Activated CD4-positive, CD25-positive, alpha-beta regulatory T cell treated with anti-CD3 and anti-CD28 coated beads, Interleukin-2, amount 50 U/mL, for 16 hours (primary cell): ENCODE measurements around the gene PROCA1.
"Not testable (repeated sequence)": the region's sequence is repeated elsewhere in the genome, so short reads cannot be mapped to it uniquely, and the experiment has no call there.

Experiments used
- DNase-seq: peaks from one replicate; pipeline ENCODE4 v3.0.0-alpha.2; 2020; ENCODE audit warnings: low read depth, low spot score

The PROCA1 gene

DNA sequence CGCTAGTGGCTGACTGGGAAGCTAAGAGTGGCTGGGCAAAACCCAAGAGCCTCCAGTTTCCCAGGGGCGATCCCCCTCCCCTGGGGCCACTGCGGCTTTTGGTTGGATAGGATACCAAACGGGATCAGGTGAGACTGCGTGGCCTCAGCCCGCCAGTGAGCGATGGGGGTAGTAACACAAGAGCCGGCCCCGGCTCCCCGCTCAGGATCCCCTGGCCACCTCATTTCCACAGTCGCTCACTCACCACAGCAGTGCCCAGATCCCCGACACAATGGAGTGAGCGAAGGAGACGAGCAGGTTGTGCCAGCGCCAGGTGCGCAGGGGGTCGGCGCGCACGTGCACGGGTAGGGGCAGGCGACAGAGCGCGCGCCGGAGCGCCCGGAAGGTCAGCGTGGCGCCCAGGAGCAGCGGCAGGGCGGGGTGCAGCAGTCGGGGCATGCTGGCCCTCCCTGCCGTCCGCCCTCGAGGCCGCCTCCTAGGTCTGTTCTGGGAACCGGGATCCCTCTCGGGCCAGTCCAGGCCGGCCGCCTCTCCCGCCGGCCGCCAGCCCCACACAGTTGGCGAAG, 14.1 kb upstream of the PROCA1 start:
- DNase-seq: no peak

DNA sequence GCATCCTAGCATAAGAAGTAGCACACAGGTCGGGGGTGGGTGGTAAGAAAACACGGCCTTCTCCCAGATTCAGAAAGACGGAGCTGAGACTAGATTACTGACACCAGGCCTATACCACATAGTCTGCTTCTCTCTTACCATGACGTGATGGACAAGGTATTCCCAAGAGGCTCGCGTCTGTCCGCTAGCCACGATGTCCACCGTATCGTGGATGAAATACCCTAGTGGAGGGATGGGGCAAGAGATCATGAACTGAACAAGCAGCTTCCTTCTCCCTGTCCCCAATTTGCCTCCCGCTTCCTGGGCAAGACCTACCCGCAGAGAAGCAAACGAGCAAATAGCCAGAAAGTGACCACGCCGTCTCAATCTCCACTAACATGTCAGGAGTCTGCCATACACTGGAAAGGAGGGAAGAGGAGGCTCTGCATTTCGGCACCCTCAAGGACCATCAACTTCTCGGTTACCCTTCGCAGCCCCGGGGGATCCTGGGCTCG, 13.5 kb upstream of the PROCA1 start:
- DNase-seq: no peak

DNA sequence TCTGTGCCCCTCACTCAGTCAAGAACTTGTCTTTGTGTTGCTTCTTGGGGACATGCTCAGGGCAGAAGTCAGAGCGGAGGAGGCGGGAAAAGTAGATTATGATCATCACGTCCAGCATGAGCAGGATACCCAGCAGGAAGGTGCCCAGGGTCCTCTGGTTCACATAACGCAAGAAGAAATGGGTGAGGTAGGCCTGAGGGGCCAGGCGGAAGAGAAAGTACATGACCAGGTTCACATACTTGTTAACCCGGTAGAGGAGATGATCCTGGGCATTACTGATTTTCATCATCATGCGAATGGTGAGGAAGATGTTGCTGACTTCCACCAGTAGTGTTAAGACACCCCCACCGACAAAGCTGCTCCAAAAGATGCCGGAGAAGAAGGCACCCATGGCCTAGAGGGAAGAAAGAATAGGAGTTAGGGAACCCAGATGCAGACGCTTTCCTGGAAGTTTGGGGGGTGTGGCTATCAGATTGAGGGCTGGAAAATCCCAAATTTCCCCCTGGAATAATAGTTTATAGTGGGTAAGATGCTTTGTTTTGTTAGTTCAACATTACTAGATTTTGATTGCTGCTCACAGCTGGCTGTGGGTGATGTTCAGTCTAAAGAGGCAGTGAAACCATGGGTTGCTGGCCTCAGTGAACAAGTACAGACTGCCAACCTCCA, 12.9 kb upstream of the PROCA1 start:
- DNase-seq: no peak

DNA sequence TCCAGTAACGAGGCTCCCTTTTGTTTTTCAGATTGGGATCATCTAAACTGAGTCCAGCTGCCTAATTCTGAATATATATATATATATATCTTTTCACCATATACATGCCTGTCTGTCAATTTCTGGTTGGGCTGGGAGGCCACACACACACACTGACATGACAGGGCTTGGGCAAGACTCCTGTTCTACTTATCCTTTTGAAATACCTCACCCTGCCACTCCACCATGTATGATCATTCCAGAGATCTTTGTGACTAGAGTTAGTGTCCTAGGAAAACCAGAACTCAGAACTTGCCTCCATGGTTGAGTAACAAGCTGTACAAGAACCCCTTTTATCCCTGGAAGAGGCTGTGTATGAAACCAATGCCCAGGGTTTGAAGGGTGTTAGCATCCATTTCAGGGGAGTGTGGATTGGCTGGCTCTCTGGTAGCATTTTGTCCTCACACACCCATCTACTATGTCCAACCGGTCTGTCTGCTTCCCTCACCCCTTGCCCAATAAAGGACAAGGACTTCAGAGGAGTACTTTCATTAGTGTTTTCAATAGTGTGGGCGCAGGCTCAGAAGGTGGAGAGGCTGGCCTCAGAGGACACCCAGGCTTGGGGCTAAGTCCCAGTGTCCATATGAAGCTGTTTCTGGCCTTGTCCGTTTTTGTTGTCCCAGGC, 12.3 kb upstream of the PROCA1 start:
- not testable (repeated sequence) for DNase-seq

DNA sequence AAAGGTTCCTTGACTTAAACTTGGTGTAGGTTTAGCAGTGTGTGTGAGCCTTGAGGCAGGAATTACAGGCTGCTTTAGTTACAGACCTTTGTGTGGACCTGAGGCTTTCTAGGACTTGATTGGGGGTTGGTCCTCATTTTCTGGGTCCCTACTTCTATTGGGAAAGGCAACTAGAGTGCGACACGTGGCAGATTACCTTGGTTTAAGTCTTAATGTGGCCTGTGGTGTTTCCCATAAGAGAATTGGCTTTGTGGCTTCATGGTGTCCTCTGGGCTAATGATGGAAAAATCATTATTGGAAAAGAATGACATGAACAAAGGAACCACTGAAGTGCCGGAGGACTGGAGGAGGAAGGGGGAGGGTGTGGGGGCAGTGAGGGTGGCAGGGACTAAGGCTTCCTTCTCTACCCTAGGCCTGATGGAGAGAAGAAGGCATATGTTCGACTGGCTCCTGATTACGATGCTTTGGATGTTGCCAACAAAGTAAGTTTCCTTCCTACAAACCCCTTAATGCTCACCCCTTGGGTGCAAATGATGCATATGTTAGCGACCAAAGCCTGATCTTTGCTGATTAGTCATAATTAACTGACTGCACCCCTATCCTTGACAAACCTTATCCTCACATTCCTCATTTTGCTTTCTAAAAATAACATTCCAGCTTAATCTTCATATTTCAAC, 11.6 kb upstream of the PROCA1 start:
- no peak for DNase-seq

DNA sequence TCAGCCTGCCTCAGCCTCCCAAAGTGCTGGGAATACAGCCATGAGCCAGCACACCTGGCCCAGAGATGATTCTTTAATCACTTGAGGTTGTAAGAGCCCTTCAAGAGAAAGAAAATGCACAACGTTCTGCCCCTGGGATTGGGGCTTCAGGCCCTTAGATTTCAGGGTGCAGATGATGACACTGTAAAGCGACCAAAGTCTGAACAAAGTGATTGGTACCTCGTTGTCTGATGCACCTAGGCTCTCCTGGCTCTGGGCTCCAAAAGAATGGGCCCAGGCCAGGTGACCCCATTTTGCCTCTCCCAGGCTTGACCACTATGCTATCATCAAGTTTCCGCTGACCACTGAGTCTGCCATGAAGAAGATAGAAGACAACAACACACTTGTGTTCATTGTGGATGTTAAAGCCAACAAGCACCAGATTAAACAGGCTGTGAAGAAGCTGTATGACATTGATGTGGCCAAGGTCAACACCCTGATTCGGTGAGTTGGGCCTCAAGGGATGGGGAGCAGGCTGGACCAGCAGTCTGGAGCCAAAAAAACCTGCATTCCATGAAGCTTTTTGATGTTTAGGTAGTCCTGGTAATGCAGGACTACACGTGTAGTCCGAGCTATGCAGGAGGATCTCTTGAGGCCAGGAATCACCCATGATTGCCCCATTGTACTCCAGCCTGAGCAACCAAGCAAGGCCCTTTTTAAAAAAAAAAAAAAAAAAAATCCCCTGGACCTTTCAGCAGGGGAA, 10.9 kb upstream of the PROCA1 start:
- DNase-seq: no peak

DNA sequence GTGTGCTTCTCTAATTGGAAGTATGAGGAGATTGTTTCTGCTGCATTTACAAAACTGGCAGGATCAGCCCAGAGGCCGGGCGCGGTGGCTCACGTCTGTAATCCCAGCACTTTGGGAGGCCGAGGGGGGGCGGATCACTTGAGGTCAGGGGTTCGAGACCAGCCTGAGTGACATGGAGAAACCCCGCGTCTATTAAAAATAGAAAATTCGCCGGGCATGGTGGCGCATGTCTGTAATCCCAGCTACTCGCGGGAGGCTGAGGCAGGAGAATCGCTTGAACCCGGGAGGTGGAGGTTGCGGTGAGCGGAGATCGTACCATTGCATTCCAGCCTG, 9.3 kb upstream of the PROCA1 start:
- DNase-seq: not testable (repeated sequence)

DNA sequence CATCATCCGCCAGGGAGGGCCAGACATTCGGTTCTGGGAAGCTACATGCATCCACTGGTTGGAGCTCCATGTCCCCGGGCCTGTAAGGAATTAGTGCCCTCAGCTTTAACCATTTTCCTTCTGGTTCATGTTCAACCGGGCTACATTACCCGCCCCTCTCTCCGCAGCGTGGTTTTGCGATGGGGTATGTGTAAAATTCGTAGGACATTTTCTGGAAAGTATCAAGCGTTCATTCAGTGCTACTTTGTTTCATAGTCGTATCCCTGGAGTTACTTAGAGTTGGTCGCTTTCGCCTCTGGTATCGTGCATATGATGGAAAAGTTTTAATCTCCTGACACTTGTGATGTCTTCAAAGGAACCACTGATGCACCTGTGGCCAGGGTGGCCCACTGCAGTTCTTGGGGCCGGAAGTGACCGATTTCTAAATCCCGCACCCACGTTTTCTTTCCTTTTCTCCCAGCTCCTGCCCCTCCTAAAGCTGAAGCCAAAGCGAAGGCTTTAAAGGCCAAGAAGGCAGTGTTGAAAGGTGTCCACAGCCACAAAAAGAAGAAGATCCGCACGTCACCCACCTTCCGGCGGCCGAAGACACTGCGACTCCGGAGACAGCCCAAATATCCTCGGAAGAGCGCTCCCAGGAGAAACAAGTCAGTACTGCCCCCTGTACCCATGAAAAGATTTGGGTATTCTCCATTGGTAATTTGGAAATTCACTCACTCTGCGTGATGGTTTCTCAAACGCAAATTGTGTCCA, 8.7 kb upstream of the PROCA1 start:
- no peak for DNase-seq

DNA sequence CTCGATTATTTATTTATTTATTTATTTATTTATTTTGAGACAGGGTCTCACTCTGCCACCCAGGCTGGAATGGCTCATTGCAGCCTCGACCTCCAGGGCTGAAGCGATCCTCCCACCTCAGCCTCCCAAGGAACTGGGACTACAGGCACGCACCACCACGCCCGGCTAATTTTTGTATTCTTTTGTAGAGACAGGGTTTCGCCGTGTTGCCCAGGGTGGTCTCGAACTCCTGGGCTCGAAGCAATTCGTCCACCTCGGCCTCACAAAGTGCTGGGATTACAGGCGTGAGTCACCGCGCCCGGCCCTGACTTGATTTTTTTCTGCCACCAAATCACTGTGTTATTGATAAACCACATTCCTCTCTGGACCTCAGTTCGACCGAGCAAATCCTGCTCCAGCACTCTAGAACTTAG, 7.3 kb upstream of the PROCA1 start:
- no peak for DNase-seq

DNA sequence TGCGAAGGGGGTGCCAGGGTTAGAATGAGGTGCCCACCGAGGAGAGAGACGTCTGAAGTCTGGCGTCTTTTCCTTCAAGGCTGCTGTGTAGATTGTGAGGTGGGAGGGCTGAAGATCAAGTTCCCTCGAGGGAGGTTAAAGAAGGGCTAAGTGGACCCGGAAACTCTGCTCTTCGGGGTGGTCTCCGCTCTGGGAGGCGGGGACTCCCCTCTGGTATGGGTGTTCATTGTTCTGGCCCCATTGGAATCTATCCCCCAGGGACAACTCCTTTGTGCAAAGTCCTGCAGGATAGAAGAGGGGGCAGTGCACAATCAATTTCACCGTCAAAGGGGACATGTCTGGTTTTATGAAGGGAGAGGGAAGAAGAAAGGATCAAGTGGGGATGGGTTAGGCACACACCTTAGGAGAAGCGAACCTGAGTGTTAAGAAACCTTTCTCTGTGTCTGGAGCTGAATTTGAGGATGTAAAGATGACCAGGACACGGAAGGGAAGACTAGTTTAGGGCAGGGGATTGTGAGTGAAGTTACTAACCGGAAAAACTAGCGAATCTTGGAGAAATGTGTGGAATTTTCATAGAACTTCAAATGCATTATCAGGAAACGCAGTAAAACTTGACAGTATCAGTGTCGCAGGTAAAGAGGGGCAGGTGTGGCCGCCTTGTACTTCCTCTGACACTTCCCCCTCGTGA, 6.8 kb upstream of the PROCA1 start:
- DNase-seq: no peak

DNA sequence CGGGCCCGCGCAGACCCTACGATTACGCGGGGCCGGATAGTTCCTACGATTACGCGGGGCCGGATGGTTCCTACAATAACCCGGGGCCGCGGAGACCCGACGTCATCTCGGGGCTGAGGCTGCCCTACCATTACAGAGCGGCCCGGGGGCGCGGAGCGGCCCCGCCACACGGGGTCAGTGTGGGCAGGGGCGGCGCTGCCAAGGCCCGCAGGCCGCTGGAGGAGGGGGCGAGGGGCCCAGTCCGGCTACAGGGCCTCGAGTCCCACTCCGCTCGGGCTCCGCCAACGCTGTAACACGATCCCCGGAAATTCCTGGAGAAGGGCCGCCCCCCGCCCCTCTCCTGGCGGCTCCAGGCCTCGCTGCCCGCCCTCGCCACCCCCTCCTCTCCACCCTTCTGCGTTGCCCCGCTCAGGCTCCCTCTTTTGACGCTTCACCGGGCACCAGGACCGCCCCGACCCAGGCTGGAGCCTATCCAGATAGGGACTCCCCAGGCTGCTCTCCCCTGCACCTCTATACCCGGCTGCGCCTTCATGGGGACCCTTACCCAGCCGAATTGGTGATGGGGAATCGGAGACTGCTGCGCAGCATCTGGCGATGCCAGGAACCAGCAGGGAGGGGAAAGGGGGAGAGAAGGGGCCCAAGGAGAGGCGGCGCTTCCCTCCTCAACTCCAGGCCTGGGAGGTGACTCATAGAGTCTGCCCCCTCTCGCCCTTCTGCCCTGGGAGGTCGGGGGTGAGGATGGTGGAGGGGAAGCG, 6.1 kb upstream of the PROCA1 start, which contains the start of gene RAB34:
TSS of gene RAB34 (minus strand) at position 291 of the 755 bp plus-strand sequence. CDS start 602 bp downstream, outside the sequence.
- DNase-seq: no peak

DNA sequence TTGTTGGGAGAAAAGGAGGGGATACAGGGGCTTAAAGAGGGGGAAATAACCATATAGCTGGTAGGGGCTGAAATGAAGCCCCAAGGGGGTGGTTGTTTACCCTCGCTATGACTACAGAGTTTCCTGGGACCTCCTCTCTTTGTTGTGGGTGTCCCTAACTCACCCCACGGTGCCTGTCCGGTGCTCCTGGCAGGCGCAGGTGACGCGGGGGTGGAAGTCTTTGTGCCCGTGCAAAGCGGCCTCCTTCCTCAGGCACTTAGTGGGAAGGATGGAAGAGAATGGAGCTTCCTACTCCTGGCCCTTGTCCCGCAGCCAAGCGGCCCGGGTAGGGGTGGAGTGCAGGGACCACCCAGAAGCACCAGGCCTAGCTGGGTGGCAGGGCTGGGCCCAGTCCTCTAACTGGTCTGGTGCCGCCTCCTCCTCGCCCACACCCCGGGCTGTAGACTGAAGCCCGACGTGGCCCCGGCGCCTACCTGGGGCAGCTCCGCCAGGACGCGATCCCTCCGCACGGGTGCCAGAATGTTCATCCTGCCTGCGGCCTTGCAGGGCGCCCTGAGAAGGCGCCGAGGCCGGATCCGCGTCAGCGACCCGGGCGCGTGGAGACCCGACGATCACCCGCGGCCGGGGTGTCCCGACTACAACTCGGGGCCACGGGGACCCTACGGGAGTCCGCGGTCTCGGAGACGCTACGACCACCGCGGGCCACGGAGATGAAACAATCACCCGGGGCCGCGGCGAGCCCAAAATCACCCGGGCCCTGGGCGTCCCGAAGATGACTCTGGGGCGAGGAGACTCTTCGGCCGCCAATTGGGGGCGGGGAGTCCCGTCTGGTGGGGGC, 5.3 kb upstream of the PROCA1 start:
- DNase-seq: no peak

DNA sequence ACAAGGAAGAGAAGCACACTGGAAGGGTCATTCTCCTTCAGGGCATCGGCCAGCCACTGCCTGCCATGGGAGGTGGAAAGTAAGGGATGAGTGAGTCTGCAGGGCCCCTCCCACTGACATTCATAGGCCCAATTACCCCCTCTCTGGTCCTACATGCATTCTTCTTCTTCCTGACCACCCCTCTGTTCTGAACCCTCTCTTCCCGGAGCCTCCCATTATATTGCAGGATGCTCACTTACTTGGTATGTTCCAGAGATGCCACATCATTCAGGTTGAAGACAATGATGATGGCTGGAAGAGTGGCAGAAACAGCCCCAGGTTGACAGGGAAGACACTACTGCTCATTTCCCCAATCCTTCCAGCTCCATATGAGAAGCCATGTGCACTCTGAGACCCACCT, 3.5 kb upstream of the PROCA1 start:
- no peak for DNase-seq

DNA sequence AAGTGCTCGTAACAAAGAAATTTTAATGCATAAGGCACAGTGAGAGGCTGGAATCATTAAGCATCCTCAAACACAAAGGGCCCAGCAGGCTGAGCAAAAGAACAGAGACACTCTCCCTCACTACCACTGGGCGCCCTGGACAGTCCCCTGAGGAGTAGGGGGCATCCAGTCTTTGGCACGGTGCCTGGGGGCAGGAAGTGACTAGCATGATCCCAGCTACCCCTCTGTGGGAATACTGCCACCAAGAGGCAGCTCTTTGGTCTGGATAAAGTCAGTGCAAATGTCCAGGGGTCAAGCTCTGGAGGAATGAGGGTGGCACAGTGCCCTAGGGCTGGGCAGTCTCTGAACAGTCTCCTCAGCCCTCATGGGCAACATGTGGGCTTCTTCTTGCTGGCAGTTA, 2.6 kb upstream of the PROCA1 start:
- DNase-seq: no peak

DNA sequence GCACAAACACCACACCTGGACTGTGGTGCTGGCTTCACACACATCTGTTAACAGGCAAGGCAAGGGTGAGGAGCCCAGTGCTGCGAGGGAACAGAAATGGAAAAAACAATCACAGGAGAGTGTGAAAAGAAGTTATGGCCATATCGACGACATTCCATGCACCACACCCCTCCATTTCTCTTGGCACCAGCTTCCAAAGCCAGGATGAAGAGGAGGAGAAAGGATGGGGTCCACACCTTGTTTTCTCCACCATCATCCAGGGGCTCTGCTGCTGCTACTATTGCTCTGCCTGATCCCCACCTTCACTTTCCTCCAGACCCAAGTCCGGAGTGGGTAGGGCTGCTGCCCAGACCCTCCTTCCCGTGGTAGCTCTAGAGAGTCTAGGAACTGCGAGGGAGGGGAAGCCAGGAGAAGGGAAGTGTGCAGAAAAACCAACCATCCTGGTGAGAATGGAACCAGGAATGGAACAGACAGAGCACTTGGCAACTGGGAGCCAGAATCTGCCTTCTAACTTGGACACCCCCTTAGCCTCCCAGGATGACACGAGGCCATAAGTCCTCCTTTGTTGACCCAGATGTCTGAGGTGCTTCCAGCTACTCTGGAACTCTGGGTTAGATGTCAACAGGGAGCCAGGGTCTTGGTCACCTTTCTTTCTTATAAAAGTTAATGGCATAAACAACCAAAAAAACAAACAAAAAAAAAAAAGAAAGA, 1.2 kb upstream of the PROCA1 start:
- no peak for DNase-seq

DNA sequence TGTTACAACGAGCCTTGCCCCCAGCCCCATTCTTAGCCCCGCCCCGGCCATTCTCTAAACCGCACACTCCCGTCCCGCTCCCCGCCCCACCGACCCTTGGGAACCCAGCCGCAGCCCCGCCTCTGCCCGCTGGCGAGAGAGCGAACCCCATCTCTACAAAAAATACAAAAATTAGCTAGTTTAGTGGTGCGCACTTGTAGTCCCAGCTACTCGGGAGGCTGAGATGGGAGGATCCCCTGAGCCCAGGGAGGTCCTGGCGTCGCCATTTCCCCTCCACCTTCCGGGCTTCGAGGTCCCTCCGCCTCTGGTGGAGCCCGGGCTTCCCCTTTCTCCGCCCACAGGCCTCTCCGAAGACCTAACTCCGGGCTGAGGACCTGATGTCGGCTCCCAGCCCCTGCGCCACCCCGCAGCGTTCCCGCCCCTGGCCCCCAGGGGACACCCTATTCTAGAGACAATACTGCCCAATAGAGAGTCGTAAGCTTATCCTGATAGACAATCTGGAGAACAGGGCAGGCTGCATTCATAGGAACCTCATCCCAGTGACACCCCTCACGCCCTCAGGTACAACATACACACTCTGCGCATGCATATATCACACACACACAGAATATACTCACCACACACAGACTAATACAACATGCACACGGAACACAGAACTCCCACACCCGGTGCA, 480 bp upstream of the PROCA1 start:
- peak; percentile 38 for DNase-seq

DNA sequence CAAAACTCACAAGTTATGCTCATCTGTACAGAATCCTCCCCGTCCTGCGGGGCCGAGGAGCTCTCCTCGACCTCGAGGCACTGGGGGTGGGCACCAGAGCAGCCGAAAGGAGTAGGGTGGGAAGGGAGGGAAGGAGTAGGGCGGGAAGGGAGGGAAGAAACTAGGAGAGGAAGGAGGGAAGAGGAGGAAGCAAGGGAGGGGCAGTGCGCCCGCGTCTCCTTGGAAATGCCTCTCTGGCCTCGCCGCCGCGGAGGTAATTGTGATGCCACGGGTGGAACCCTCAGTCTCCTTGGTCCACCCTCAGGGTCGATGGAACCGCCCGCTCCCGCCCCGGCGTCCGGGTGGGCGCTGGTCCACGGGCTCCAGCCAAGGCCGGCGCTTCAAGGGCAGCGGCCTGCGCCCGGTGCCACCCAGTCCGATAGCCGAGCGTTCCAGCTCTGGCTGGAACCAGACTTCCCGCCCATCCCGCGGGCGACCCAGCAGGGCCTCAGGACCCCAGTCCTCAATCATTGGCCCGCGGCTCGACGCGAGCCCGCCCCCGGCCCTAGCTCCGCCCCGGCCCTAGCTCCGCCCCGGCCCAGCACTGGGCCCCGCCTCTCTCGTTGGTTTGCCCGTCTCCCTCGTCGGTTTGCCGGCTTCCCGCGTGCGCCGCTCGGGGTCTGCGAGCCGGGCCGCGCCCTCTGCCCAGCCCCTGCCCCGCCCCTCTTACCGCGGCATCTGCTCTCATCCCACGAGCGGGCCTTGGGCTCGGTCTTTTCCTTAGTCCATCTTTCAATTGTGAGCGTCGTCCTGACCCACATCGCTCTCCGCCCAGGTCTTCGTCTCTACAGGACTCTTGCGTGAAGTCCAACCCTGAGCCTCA, 596 bp downstream of the PROCA1 start:
- peak; percentile 77 for DNase-seq
